IMR-90 (cell line): ENCODE results near the gene ARL6IP6. TPM values are rescaled to one million over a fixed set of nuclear protein-coding genes. Genes with fewer than 3 reads are reported as not detected.

Experiments
- ATAC-seq: fragments of 200-7000 bp; cut with Tn5 transposase; 2 replicates; pipeline ENCODE4 v1.9.1; 2020; ENCODE audit warnings: low read depth, mild to moderate bottlenecking, moderate library complexity
- BruUV-seq: library from RNA; stranded (reverse); fragments of 400-500 nt; replicated peaks from 2 replicates; lab custom pipeline; 2021; lab: Mats Ljungman, UMichigan
- CTCF ChIA-PET: fragments of 300-600 bp; formaldehyde crosslinking; extraction: SDS; loops from one replicate; lab custom pipeline; 2021; ENCODE audit warnings: antibody characterized with exemption; lab: Yijun Ruan, JAX
- POLR2A ChIA-PET: fragments of 300-600 bp; sonication (Branson Sonifier 250); formaldehyde crosslinking; loops from one replicate; lab custom pipeline; 2022; ENCODE audit warnings: antibody characterized with exemption; ENCODE audit not compliant: unreplicated experiment; lab: Charles Lee
- DNase-seq: peaks from one replicate; pipeline ENCODE4 v3.0.0; 2013
- H2AFZ ChIP-seq: replicated peaks from 2 replicates; pipeline ENCODE3; 2013; ENCODE audit warnings: low read length, mild to moderate bottlenecking; ENCODE audit not compliant: poor library complexity
- H2AK5ac ChIP-seq: 2 replicates; pipeline ENCODE4 v1.6.1; 2013; ENCODE audit warnings: low read depth, low read length, inconsistent platforms
- H2AK9ac ChIP-seq: replicated peaks from 2 replicates; pipeline ENCODE3; 2013; ENCODE audit warnings: mild to moderate bottlenecking, low read depth, low read length, moderate library complexity; ENCODE audit not compliant: poor library complexity
- H2BK120ac ChIP-seq: 2 replicates; pipeline ENCODE4 v1.6.1; 2013; ENCODE audit warnings: low read depth, low read length, inconsistent platforms
- H2BK15ac ChIP-seq: 3 replicates; pipeline ENCODE4 v1.6.1; 2013; ENCODE audit warnings: low read depth, low read length, inconsistent platforms
- H2BK20ac ChIP-seq: 2 replicates; pipeline ENCODE4 v1.6.1; 2013; ENCODE audit warnings: low read depth, mild to moderate bottlenecking, inconsistent platforms, low read length, moderate library complexity
- H2BK5ac ChIP-seq: 2 replicates; pipeline ENCODE4 v1.6.1; 2013; ENCODE audit warnings: mild to moderate bottlenecking, low read depth, low read length, inconsistent platforms; ENCODE audit not compliant: poor library complexity, severe bottlenecking
- H3K14ac ChIP-seq: replicated peaks from 2 replicates; pipeline ENCODE4 v1.6.1; 2013; ENCODE audit warnings: low read depth, low read length, inconsistent platforms
- H3K18ac ChIP-seq: 2 replicates; pipeline ENCODE4 v1.6.1; 2013; ENCODE audit warnings: low read depth, low read length, control low read depth
- H3K23ac ChIP-seq: 2 replicates; pipeline ENCODE4 v1.6.1; 2013; ENCODE audit warnings: low read depth, low read length, inconsistent platforms
- H3K27ac ChIP-seq: 2 replicates; pipeline ENCODE4 v1.5.1; 2013; ENCODE audit warnings: mild to moderate bottlenecking, control low read depth, low read length; ENCODE audit not compliant: insufficient read depth
- H3K27me3 ChIP-seq: 2 replicates; pipeline ENCODE4 v1.6.1; 2013; ENCODE audit warnings: low read length; ENCODE audit not compliant: control insufficient read depth, insufficient read depth
- H3K36me3 ChIP-seq: 2 replicates; pipeline ENCODE4 v1.6.1; 2013; ENCODE audit warnings: low read length, mixed read lengths; ENCODE audit not compliant: control insufficient read depth, insufficient read depth
- H3K4ac ChIP-seq: 2 replicates; pipeline ENCODE4 v1.6.1; 2013; ENCODE audit warnings: low read depth, low read length, inconsistent platforms
- H3K4me1 ChIP-seq: 2 replicates; pipeline ENCODE4 v1.6.1; 2013; ENCODE audit warnings: low read length, mixed read lengths; ENCODE audit not compliant: control insufficient read depth, insufficient read depth
- H3K4me2 ChIP-seq: 2 replicates; pipeline ENCODE4 v1.6.1; 2013; ENCODE audit warnings: low read depth, mild to moderate bottlenecking, control low read depth, low read length, moderate library complexity
- H3K4me3 ChIP-seq: 2 replicates; pipeline ENCODE4 v1.5.1; 2013; ENCODE audit warnings: low read depth, mild to moderate bottlenecking, control low read depth, low read length, moderate library complexity; ENCODE audit not compliant: insufficient read depth
- H3K56ac ChIP-seq: 2 replicates; pipeline ENCODE4 v1.6.1; 2013; ENCODE audit warnings: low read length, inconsistent platforms; ENCODE audit not compliant: insufficient read depth; ENCODE audit errors: extremely low read depth
- H3K79me1 ChIP-seq, 2 experiments: 2 replicates each; pipeline ENCODE4 v1.6.1; 2013; ENCODE audit warnings: low read length in 2 of 2, inconsistent platforms in 1 of 2, low read depth in 1 of 2
- H3K9ac ChIP-seq: 2 replicates; pipeline ENCODE4 v1.6.1; 2013; ENCODE audit warnings: low read depth, low read length, control low read depth
- H3K9me1 ChIP-seq: 2 replicates; pipeline ENCODE4 v1.6.1; 2013; ENCODE audit warnings: low read length, inconsistent platforms; ENCODE audit not compliant: insufficient read depth
- H3K9me3 ChIP-seq: 2 replicates; pipeline ENCODE4 v1.6.1; 2013; ENCODE audit warnings: low read length; ENCODE audit not compliant: control insufficient read depth, insufficient read depth
- H4K20me1 ChIP-seq: 2 replicates; pipeline ENCODE4 v1.6.1; 2013; ENCODE audit warnings: low read length, inconsistent platforms; ENCODE audit not compliant: insufficient read depth
- H4K5ac ChIP-seq: 2 replicates; pipeline ENCODE4 v1.6.1; 2013; ENCODE audit warnings: mild to moderate bottlenecking, low read depth, low read length, control low read depth
- H4K8ac ChIP-seq, 2 experiments: 2 replicates each; pipeline ENCODE4 v1.6.1; 2013; ENCODE audit warnings: low read depth in 2 of 2, low read length in 2 of 2, control low read depth in 1 of 2, inconsistent platforms in 1 of 2
- H4K91ac ChIP-seq: 2 replicates; pipeline ENCODE4 v1.6.1; 2013; ENCODE audit warnings: low read depth, low read length, inconsistent platforms; ENCODE audit not compliant: insufficient read depth
- CEBPB ChIP-seq: IDR thresholded peaks from 2 replicates; pipeline ENCODE4 v1.6.1; 2012; ENCODE audit warnings: low read depth, low read length, improper control_type of control experiment
- FOS ChIP-seq: fragments of 150-350 bp; IDR thresholded peaks from 2 replicates; pipeline ENCODE4 v1.6.1; 2016; ENCODE audit warnings: low read depth, low read length
- MAFK ChIP-seq: IDR thresholded peaks from 2 replicates; pipeline ENCODE4 v1.6.1; 2012; ENCODE audit warnings: low read depth, low read length, improper control_type of control experiment
- MAZ ChIP-seq: IDR thresholded peaks from 2 replicates; pipeline ENCODE4 v1.6.1; 2012; ENCODE audit warnings: low read depth, mild to moderate bottlenecking, low read length, improper control_type of control experiment, moderate library complexity, borderline replicate concordance
- MXI1 ChIP-seq: IDR thresholded peaks from 2 replicates; pipeline ENCODE4 v1.6.1; 2012; ENCODE audit warnings: low read depth, mild to moderate bottlenecking, low read length, moderate library complexity, borderline replicate concordance
- NFE2L2 ChIP-seq: fragments of 150-350 bp; IDR thresholded peaks from 2 replicates; pipeline ENCODE4 v1.6.1; 2016; ENCODE audit warnings: low read depth, mild to moderate bottlenecking, low read length
- POLR2A ChIP-seq: IDR thresholded peaks from 2 replicates; pipeline ENCODE4 v1.6.1; 2012; ENCODE audit warnings: mild to moderate bottlenecking, low read depth, low read length
- RAD21 ChIP-seq: IDR thresholded peaks from 2 replicates; pipeline ENCODE4 v1.6.1; 2012; ENCODE audit warnings: low read length, improper control_type of control experiment
- RCOR1 ChIP-seq: IDR thresholded peaks from 2 replicates; pipeline ENCODE4 v1.6.1; 2012; ENCODE audit warnings: mild to moderate bottlenecking, low read length, improper control_type of control experiment; ENCODE audit not compliant: insufficient replicate concordance
- RFX5 ChIP-seq: IDR thresholded peaks from 2 replicates; pipeline ENCODE4 v1.8.0; 2012; ENCODE audit warnings: low read depth, mild to moderate bottlenecking, low read length, moderate library complexity
- WGBS, 2 experiments: methylation state at CpG; one replicate each; pipeline versions ENCODE4 v1.1.5 to v1.1.7; 2013; ENCODE audit warnings: missing lambda C conversion rate in 2 of 2; ENCODE audit not compliant: insufficient read length in 1 of 2; ENCODE audit errors: extremely low coverage in 2 of 2; 5-methylcytosine and 5-hydroxymethylcytosine counted together
- dilution Hi-C: fragments of 300-500 bp; cut with HindIII; formaldehyde crosslinking; loops from one replicate; pipeline ENCODE4 v1.14.3; 2018; ENCODE audit warnings: low sequenced_read_pairs; ENCODE audit not compliant: unreplicated experiment
- in situ Hi-C: fragments of 300-500 bp; cut with MboI; formaldehyde crosslinking; loops from 3 replicates; pipeline ENCODE4 v1.14.3; 2019; ENCODE audit warnings: low sequenced_read_pairs, inconsistent platforms, mixed read lengths
- intact Hi-C: fragments of 100-400 bp; cut with micrococcal nuclease; formaldehyde crosslinking; loops from 2 replicates; pipeline ENCODE4 v1.10.0; 2022
- polyA plus RNA-seq, 3 experiments: library from polyadenylated mRNA; depleted of rRNA; stranded (reverse); fragments of >200 nt; gene quantifications; 2 replicates each; pipeline ENCODE4 v1.2.3, GENCODE V29; 2012; ENCODE audit warnings: low replicate concordance in 1 of 3
- total RNA-seq: library from RNA; depleted of rRNA; stranded (reverse); fragments of >200 nt; gene quantifications from 2 replicates; pipeline ENCODE4 v1.2.3, GENCODE V29; 2012
- TF ChIP-seq, protein P1 (sequence below): fragments of 150-350 bp; IDR thresholded peaks from 2 replicates; pipeline ENCODE4 v1.6.1; 2016; ENCODE audit warnings: low read depth, mild to moderate bottlenecking, low read length, moderate library complexity, borderline replicate concordance
- TF ChIP-seq, protein P2 (sequence below): fragments of 150-350 bp; IDR thresholded peaks from 2 replicates; pipeline ENCODE4 v1.6.1; 2017; ENCODE audit warnings: mild to moderate bottlenecking, antibody characterized with exemption, low read length, low read depth

ARL6IP6 gene
- total and polyA plus RNA-seq, 2 of the 4 experiments (the other 2 are of a cell fraction) = 4.1 to 14.7 TPM

DNA sequence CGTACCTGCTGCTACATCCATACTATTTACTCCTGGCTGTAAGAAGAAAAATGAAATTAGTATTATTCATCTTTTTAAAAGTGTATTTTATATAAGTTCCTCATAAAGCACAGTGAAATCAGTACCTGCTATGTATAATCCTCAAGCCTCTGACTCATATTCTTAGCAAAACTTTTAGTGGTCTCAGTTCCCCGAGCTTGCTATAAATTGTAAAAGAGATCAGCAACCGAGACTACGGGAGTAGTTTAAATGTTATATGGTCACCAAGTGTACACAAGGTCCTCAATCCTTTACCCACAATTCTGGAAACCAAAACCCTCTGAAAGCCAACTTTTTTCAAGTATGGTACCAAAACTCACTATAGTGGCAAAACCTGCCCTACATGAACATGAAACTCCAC lies 25.4 kb upstream of the ARL6IP6 start:
- peaks cover 5% of the 10 kb centered on the region; the same call in 1 of the 2 replicates for H4K20me1 ChIP-seq
- no peak overlapping the region for H3K4me2 ChIP-seq
- H3K27ac ChIP-seq = no peak overlapping the region
- H3K9ac ChIP-seq = no peak overlapping the region
- H4K5ac ChIP-seq = no peak overlapping the region
- no peak for ATAC-seq
- in situ Hi-C loops = no loop called here
- no peak overlapping the region for H3K4ac ChIP-seq
- intact Hi-C loops = no loop called here
- H4K8ac ChIP-seq = no peak overlapping the region
- no CpG with 5 or more reads among the region's 4 CpGs for WGBS, 2 experiments
- CTCF ChIA-PET = interaction anchor here (0.9 kb wide), 1 partner anchor 517 kb away, joined by 3 read pairs; the partner anchor contains the start of gene STAM2
- no peak overlapping the region for H2BK15ac ChIP-seq
- no peaks in the 10 kb centered on the region for H3K9me1 ChIP-seq
- H2AK5ac ChIP-seq = no peak overlapping the region
- no peaks in the 10 kb centered on the region for H3K27me3 ChIP-seq
- H3K56ac ChIP-seq = no peak overlapping the region
- no peak overlapping the region for H2BK5ac ChIP-seq
- no peak overlapping the region for H3K14ac ChIP-seq
- H2AFZ ChIP-seq = no peak overlapping the region
- H2AK9ac ChIP-seq = no peak overlapping the region
- peaks cover 2% of the 10 kb centered on the region; the same call in 1 of the 2 replicates for H3K4me1 ChIP-seq
- no peaks in the 10 kb centered on the region for H3K9me3 ChIP-seq
- H2BK120ac ChIP-seq = no peak overlapping the region
- no TSS peak for BruUV-seq
- dilution Hi-C loops = no loop called here
- POLR2A ChIA-PET = no interaction called here
- H3K23ac ChIP-seq = no peak overlapping the region
- H4K91ac ChIP-seq = no peak overlapping the region
- peaks cover 8% of the 10 kb centered on the region for H3K36me3 ChIP-seq
- H2BK20ac ChIP-seq = no peak overlapping the region
- no peak overlapping the region for H3K18ac ChIP-seq
- H3K4me3 ChIP-seq = no peak overlapping the region
- no peak for TF ChIP-seq NFE2L2
- TF ChIP-seq, protein P1, sequence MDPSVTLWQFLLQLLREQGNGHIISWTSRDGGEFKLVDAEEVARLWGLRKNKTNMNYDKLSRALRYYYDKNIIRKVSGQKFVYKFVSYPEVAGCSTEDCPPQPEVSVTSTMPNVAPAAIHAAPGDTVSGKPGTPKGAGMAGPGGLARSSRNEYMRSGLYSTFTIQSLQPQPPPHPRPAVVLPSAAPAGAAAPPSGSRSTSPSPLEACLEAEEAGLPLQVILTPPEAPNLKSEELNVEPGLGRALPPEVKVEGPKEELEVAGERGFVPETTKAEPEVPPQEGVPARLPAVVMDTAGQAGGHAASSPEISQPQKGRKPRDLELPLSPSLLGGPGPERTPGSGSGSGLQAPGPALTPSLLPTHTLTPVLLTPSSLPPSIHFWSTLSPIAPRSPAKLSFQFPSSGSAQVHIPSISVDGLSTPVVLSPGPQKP = no peak
- no peak for TF ChIP-seq MXI1
- TF ChIP-seq RCOR1 = no peak
- no peak for TF ChIP-seq RAD21
- no peak for TF ChIP-seq POLR2A
- no peak for TF ChIP-seq CEBPB
- no peak for TF ChIP-seq MAFK
- TF ChIP-seq FOS = no peak
- TF ChIP-seq RFX5 = no peak
- TF ChIP-seq MAZ = no peak
- TF ChIP-seq, protein P2, sequence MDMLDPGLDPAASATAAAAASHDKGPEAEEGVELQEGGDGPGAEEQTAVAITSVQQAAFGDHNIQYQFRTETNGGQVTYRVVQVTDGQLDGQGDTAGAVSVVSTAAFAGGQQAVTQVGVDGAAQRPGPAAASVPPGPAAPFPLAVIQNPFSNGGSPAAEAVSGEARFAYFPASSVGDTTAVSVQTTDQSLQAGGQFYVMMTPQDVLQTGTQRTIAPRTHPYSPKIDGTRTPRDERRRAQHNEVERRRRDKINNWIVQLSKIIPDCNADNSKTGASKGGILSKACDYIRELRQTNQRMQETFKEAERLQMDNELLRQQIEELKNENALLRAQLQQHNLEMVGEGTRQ = no peak
- peaks cover 16 to 21% of the 10 kb centered on the region in 2 experiments for H3K79me1 ChIP-seq
- DNase-seq = no peak
